Measurements from ENCODE around the gene CDK16.

Gene CDK16

GRCh38 chrX:47218280-47218919 is at the start of gene CDK16:
Gene CDK16, plus strand, starts transcription at chrX:47218681. Its CDS starts 4,877 bp downstream, at chrX:47223558.
- ChIA-PET POLR2A (interaction anchor here (0.6 to 2.3 kb wide), 5 partner anchors 12 to 74 kb away, joined by 3 to 20 read pairs (median 3); partner anchors contain the start of genes NDUFB11 and USP11), CTCF (interaction anchor here (0.9 to 1.5 kb wide), 3 partner anchors 22 to 305 kb away, joined by 3 to 5 read pairs (median 3); no protein-coding TSS in a partner anchor)
- TF ChIP-seq CTCF (IDR thresholded peaks at IDR 0.05; ENCODE audit: control extremely low read depth, extremely low read depth, low read depth, missing control alignments) = no peak
- peak; percentile 84 for DNase-seq (ENCODE audit: extremely low spot score)

GRCh38 chrX:47169273-47169672 is 49.2 kb upstream of the CDK16 start:
- CTCF ChIA-PET = interaction anchor here (1.4 kb wide), 1 partner anchor 24 kb away, joined by 3 read pairs; the partner anchor contains the start of genes NDUFB11 and RBM10
- TF ChIP-seq CTCF (IDR thresholded peaks at IDR 0.05; ENCODE audit: control extremely low read depth, extremely low read depth, low read depth, missing control alignments) = no peak

GRCh38 chrX:47169726-47170515 is 48.6 kb upstream of the CDK16 start:
- CTCF ChIA-PET = interaction anchor here (1.4 kb wide), 1 partner anchor 25 kb away, joined by 3 read pairs; the partner anchor contains the start of genes NDUFB11 and RBM10
- DNase-seq (ENCODE audit: extremely low spot score) = no peak

More at GRCh38 chrX:47169273-47169672, 49.2 kb upstream of the CDK16 start:
- POLR2A ChIA-PET = no interaction called here
- DNase-seq (ENCODE audit: extremely low spot score) = no peak

GRCh38 chrX:47170861-47171692 is 47.4 kb upstream of the CDK16 start:
- DNase-seq (ENCODE audit: extremely low spot score) = no peak
- no peak for TF ChIP-seq CTCF (IDR thresholded peaks at IDR 0.05; ENCODE audit: control extremely low read depth, extremely low read depth, low read depth, missing control alignments)
- ChIA-PET POLR2A (no interaction called here), CTCF (interaction anchor here (1.3 to 1.4 kb wide), 2 partner anchors 26 kb away, joined by 3 read pairs; partner anchors contain the start of genes NDUFB11 and RBM10)

More at GRCh38 chrX:47169726-47170515, 48.6 kb upstream of the CDK16 start:
- no peak for TF ChIP-seq CTCF (IDR thresholded peaks at IDR 0.05; ENCODE audit: control extremely low read depth, extremely low read depth, low read depth, missing control alignments)
- POLR2A ChIA-PET = no interaction called here

GRCh38 chrX:47171996-47172395 is 46.5 kb upstream of the CDK16 start:
- CTCF ChIA-PET = interaction anchor here (1.3 kb wide), 1 partner anchor 27 kb away, joined by 3 read pairs; the partner anchor contains the start of gene RBM10
- POLR2A ChIA-PET = no interaction called here

More at GRCh38 chrX:47171996-47172395, 46.5 kb upstream of the CDK16 start:
- DNase-seq (ENCODE audit: extremely low spot score) = no peak
- TF ChIP-seq CTCF (IDR thresholded peaks at IDR 0.05; ENCODE audit: control extremely low read depth, extremely low read depth, low read depth, missing control alignments) = no peak
